Suprapubic skin (tissue), 4 donors: ENCODE results near the gene ITIH5. TPM values are rescaled to one million over a fixed set of nuclear protein-coding genes. Genes with fewer than 3 reads are reported as not detected.

ENCODE experiments used
- DNase-seq, 2 donors: peaks; one replicate each; pipeline ENCODE4 v3.0.0-alpha.2; 2019; ENCODE audit warnings: low spot score in 2 of 2
- H3K27ac ChIP-seq: fragments of 200-600 bp; sonication (generic); one replicate; pipeline ENCODE4 v1.5.1; 2019
- H3K27me3 ChIP-seq: fragments of 200-600 bp; sonication (generic); one replicate; pipeline ENCODE4 v1.5.1; 2019
- H3K36me3 ChIP-seq: fragments of 200-600 bp; sonication (generic); one replicate; pipeline ENCODE4 v1.5.1; 2019
- H3K4me1 ChIP-seq: fragments of 200-600 bp; sonication (generic); one replicate; pipeline ENCODE4 v1.5.1; 2019
- H3K4me3 ChIP-seq: fragments of 200-600 bp; sonication (generic); one replicate; pipeline ENCODE4 v1.5.1; 2019; ENCODE audit warnings: mild to moderate bottlenecking
- H3K9me3 ChIP-seq: fragments of 200-600 bp; sonication (generic); one replicate; pipeline ENCODE4 v1.5.1; 2019
- CTCF ChIP-seq, 2 donors: fragments of 200-600 bp in 1 of 2; fragments of 450-650 bp in 1 of 2; sonication (generic) in 1 of 2; IDR thresholded peaks; one replicate each; pipeline ENCODE4 v1.5.1; 2016 to 2019; ENCODE audit warnings: antibody characterized with exemption in 2 of 2, mild to moderate bottlenecking in 1 of 2, moderate library complexity in 1 of 2
- EP300 ChIP-seq: sonication (generic); formaldehyde crosslinking; IDR thresholded peaks from one replicate; pipeline ENCODE4 v1.6.1; 2017; ENCODE audit warnings: antibody characterized with exemption
- POLR2A ChIP-seq, 2 donors: fragments of 450-650 bp; IDR thresholded peaks; one replicate each; pipeline ENCODE4 v1.6.1; 2017; ENCODE audit warnings: antibody characterized with exemption in 2 of 2, mild to moderate bottlenecking in 2 of 2, moderate library complexity in 2 of 2
- POLR2AphosphoS5 ChIP-seq, 3 donors: sonication (generic); formaldehyde crosslinking; IDR thresholded peaks; one replicate each; pipeline ENCODE4 v1.6.1; 2017; ENCODE audit warnings: antibody characterized with exemption in 3 of 3
- WGBS: methylation state at CpG from one replicate; pipeline ENCODE4 v1.1.5; 2018; 5-methylcytosine and 5-hydroxymethylcytosine counted together
- total RNA-seq, 4 donors: library from RNA; depleted of rRNA; stranded (reverse); fragments of >200 nt; gene quantifications; one replicate each; pipeline ENCODE4 v1.1.0, GENCODE V29; 2016

ITIH5 gene
- total RNA-seq, 4 donors from 2014 or later, result 3.8 to 11.3 (median 4.4) TPM

GRCh38 chr10:7670157-7670556 is 3.4 kb upstream of the ITIH5 start:
- Histone ChIP-seq H3K27ac (no peak overlapping the region), H3K4me1 (peaks cover 20% of the 10 kb centered on the region), H3K36me3 (no peaks in the 10 kb centered on the region), H3K9me3 (no peaks in the 10 kb centered on the region), H3K4me3 (no peak overlapping the region), H3K27me3 (peaks cover 19% of the 10 kb centered on the region)
- no peak for DNase-seq
- no peak for TF ChIP-seq POLR2AphosphoS5 (IDR thresholded peaks at IDR 0.05)
- TF ChIP-seq CTCF (IDR thresholded peaks at IDR 0.05), result no peak
- TF ChIP-seq POLR2A (IDR thresholded peaks at IDR 0.05), result no peak
- no peak for TF ChIP-seq EP300
- 76% methylated on average over 3 of the region's 3 CpGs for WGBS

- peak in 1 of 2 donors; percentile 62 for DNase-seq
- TF ChIP-seq POLR2A (IDR thresholded peaks at IDR 0.05) (no peak), CTCF (IDR thresholded peaks at IDR 0.05) (no peak), POLR2AphosphoS5 (IDR thresholded peaks at IDR 0.05) (no peak), EP300 (no peak)
- H3K27me3 ChIP-seq, result peaks cover 21% of the 10 kb centered on the region
- WGBS, result 6% methylated on average over 26 of the region's 44 CpGs
- H3K4me1 ChIP-seq, result peaks cover 25% of the 10 kb centered on the region
- no peaks in the 10 kb centered on the region for H3K9me3 ChIP-seq
- peak overlapping the region; percentile 58 for H3K4me3 ChIP-seq
- no peak overlapping the region for H3K27ac ChIP-seq
- H3K36me3 ChIP-seq, result no peaks in the 10 kb centered on the region
Measured at GRCh38 chr10:7667262-7668141, 736 bp upstream of the ITIH5 start.

GRCh38 chr10:7665767-7666166 is 999 bp downstream of the ITIH5 start:
- no peak for TF ChIP-seq EP300
- no peak for TF ChIP-seq POLR2AphosphoS5 (IDR thresholded peaks at IDR 0.05)
- TF ChIP-seq POLR2A (IDR thresholded peaks at IDR 0.05), result no peak
- TF ChIP-seq CTCF (IDR thresholded peaks at IDR 0.05), result no peak
- H3K4me3 ChIP-seq, result peak overlapping the region; percentile 58

GRCh38 chr10:7664707-7665106 is 2.1 kb downstream of the ITIH5 start:
- Histone ChIP-seq H3K4me3 (no peak overlapping the region), H3K4me1 (peaks cover 25% of the 10 kb centered on the region), H3K9me3 (no peaks in the 10 kb centered on the region), H3K27me3 (peaks cover 28% of the 10 kb centered on the region), H3K27ac (no peak overlapping the region), H3K36me3 (no peaks in the 10 kb centered on the region)
- no peak for DNase-seq
- 49% methylated on average over 2 of the region's 2 CpGs for WGBS
- no peak for TF ChIP-seq EP300
- TF ChIP-seq POLR2A (IDR thresholded peaks at IDR 0.05), result no peak
- no peak for TF ChIP-seq POLR2AphosphoS5 (IDR thresholded peaks at IDR 0.05)
- TF ChIP-seq CTCF (IDR thresholded peaks at IDR 0.05), result no peak

More at GRCh38 chr10:7665767-7666166, 999 bp downstream of the ITIH5 start:
- Histone ChIP-seq H3K4me1 (peaks cover 25% of the 10 kb centered on the region), H3K9me3 (no peaks in the 10 kb centered on the region), H3K27me3 (peaks cover 28% of the 10 kb centered on the region), H3K36me3 (no peaks in the 10 kb centered on the region), H3K27ac (peak overlapping the region; percentile 18)
- WGBS, result 8% methylated on average over 6 of the region's 6 CpGs
- DNase-seq, result no peak

- no peak for DNase-seq
- peaks cover 28% of the 10 kb centered on the region for H3K27me3 ChIP-seq
- 73% methylated on average over 5 of the region's 5 CpGs for WGBS
Measured at GRCh38 chr10:7662522-7662921, 4.2 kb downstream of the ITIH5 start.

More at GRCh38 chr10:7662522-7662921, 4.2 kb downstream of the ITIH5 start:
- no peaks in the 10 kb centered on the region for H3K9me3 ChIP-seq
- no peak overlapping the region for H3K4me3 ChIP-seq
- H3K4me1 ChIP-seq, result peaks cover 25% of the 10 kb centered on the region
- H3K36me3 ChIP-seq, result no peaks in the 10 kb centered on the region
- TF ChIP-seq EP300, result no peak
- no peak for TF ChIP-seq POLR2AphosphoS5 (IDR thresholded peaks at IDR 0.05)
- TF ChIP-seq CTCF (IDR thresholded peaks at IDR 0.05), result no peak
- no peak for TF ChIP-seq POLR2A (IDR thresholded peaks at IDR 0.05)
- H3K27ac ChIP-seq, result no peak overlapping the region
